K562 (cell line): ENCODE results near the gene AKR1D1. TPM values are rescaled to one million over a fixed set of nuclear protein-coding genes. Genes with fewer than 3 reads are reported as not detected.

Experiments used
- ATAC-seq: fragments of 200-7000 bp; cut with Tn5 transposase; 3 replicates; pipeline ENCODE4 v1.9.1; 2020; ENCODE audit warnings: moderate library complexity
- BruUV-seq: library from RNA; stranded (reverse); fragments of 400-500 nt; replicated peaks from 2 replicates; lab custom pipeline; 2021; lab: Mats Ljungman, UMichigan
- CTCF ChIA-PET: fragments of 300-600 bp; formaldehyde crosslinking; extraction: SDS; loops from one replicate; lab custom pipeline; 2021; ENCODE audit warnings: low intra/inter-chr PET ratio; lab: Yijun Ruan, JAX
- POLR2A ChIA-PET: fragments of 300-600, 350-650 bp; sonication (Branson Sonifier 250); formaldehyde crosslinking; extraction: SDS; loops from one replicate; lab custom pipeline; 2021; ENCODE audit warnings: antibody characterized with exemption, inconsistent platforms; lab: Yijun Ruan, JAX
- DNase-seq, 4 experiments: peaks; one replicate each; pipeline versions ENCODE4 v3.0.0 to v3.0.0-alpha.2; 2011 to 2018; ENCODE audit warnings: low spot score in 3 of 4, mixed read lengths in 3 of 4; ENCODE audit errors: extremely low read depth in 1 of 4
- FAIRE-seq: peaks from 2 replicates; lab custom pipeline; 2011; peaks lifted over from hg19 to GRCh38; lab: Jason Lieb, UNC
- H2AFZ ChIP-seq: 2 replicates; pipeline ENCODE4 v1.6.0; 2011; ENCODE audit warnings: low read depth, low read length, control low read depth, inconsistent platforms
- H3K27ac ChIP-seq: fragments of 200-600 bp; 3 replicates; pipeline ENCODE4 v1.8.0; 2011; ENCODE audit warnings: low read depth, mild to moderate bottlenecking, control low read depth, inconsistent platforms, low read length, moderate library complexity, mixed read lengths; ENCODE audit errors: extremely low read depth
- H3K27me3 ChIP-seq, 2 experiments: fragments of 300-600 bp in 1 of 2; 2 replicates in 1 of 2; 3 replicates in 1 of 2; pipeline versions ENCODE4 v1.6.0 to v1.8.0; 2011; ENCODE audit warnings: inconsistent platforms in 2 of 2, low read length in 2 of 2, mild to moderate bottlenecking in 1 of 2, mixed read lengths in 1 of 2, moderate library complexity in 1 of 2; ENCODE audit not compliant: control insufficient read depth in 2 of 2, insufficient read depth in 2 of 2
- H3K36me3 ChIP-seq: fragments of 300-600 bp; 3 replicates; pipeline ENCODE4 v1.8.0; 2011; ENCODE audit warnings: mild to moderate bottlenecking, low read length, inconsistent platforms; ENCODE audit not compliant: control insufficient read depth, insufficient read depth
- H3K4me1 ChIP-seq, 2 experiments: fragments of 200-600 bp in 1 of 2; replicated peaks in 1 of 2; 2 replicates in 1 of 2; 3 replicates in 1 of 2; pipeline versions ENCODE4 v1.5.1 to v1.8.0; 2011; ENCODE audit warnings: inconsistent platforms in 2 of 2, low read length in 2 of 2, mild to moderate bottlenecking in 1 of 2, mixed read lengths in 1 of 2, moderate library complexity in 1 of 2; ENCODE audit not compliant: control insufficient read depth in 2 of 2, insufficient read depth in 2 of 2
- H3K4me2 ChIP-seq: 2 replicates; pipeline ENCODE4 v1.6.1; 2011; ENCODE audit warnings: low read length, control low read depth, inconsistent platforms, mixed read lengths; ENCODE audit not compliant: insufficient read depth
- H3K4me3 ChIP-seq: fragments of 200-600 bp; sonication (generic), shearing (Covaris generic); 2 replicates; pipeline ENCODE4 v1.5.1; 2016; ENCODE audit warnings: control low read depth, inconsistent platforms
- H3K79me2 ChIP-seq: fragments of 200-600 bp; 3 replicates; pipeline ENCODE4 v1.8.0; 2011; ENCODE audit warnings: low read length, inconsistent platforms; ENCODE audit not compliant: control insufficient read depth, insufficient read depth
- H3K9ac ChIP-seq, 2 experiments: 2 replicates each; pipeline versions ENCODE4 v1.6.0 to v1.6.1; 2011; ENCODE audit warnings: low read depth in 2 of 2, low read length in 2 of 2, control low read depth in 1 of 2, inconsistent platforms in 1 of 2, mild to moderate bottlenecking in 1 of 2, mixed read lengths in 1 of 2; ENCODE audit not compliant: insufficient read depth in 1 of 2
- H3K9me1 ChIP-seq: one replicate; pipeline ENCODE4 v1.6.0; 2011; ENCODE audit warnings: inconsistent platforms, mild to moderate bottlenecking, low read length, moderate library complexity; ENCODE audit not compliant: control insufficient read depth, insufficient read depth
- H3K9me3 ChIP-seq: replicated peaks from 2 replicates; pipeline ENCODE4 v1.5.1; 2011; ENCODE audit warnings: low read depth, low read length, inconsistent platforms; ENCODE audit not compliant: control insufficient read depth, insufficient read depth
- H4K20me1 ChIP-seq: replicated peaks from 2 replicates; pipeline ENCODE4 v1.6.1; 2011; ENCODE audit warnings: low read length, inconsistent platforms, mixed read lengths; ENCODE audit not compliant: control insufficient read depth, insufficient read depth
- ARID1B ChIP-seq: fragments of 450-650 bp; IDR thresholded peaks from 2 replicates; pipeline ENCODE4 v1.6.1; 2016; ENCODE audit warnings: antibody characterized with exemption, mild to moderate bottlenecking, inconsistent platforms
- ATF3 ChIP-seq, 2 experiments: fragments of 450-650 bp in 1 of 2; sonication (generic) in 1 of 2; formaldehyde crosslinking in 1 of 2; IDR thresholded peaks in 1 of 2; conservative IDR thresholded peaks in 1 of 2; 2 replicates each; pipeline versions ENCODE4 v1.6.1 to v1.8.1; 2016 to 2023; ENCODE audit warnings: mild to moderate bottlenecking in 2 of 2, moderate library complexity in 2 of 2, inconsistent platforms in 1 of 2, missing genetic modification reagents in 1 of 2
- BCLAF1 ChIP-seq, 2 experiments: fragments of 450-650 bp in 1 of 2; IDR thresholded peaks; 2 replicates each; pipeline ENCODE4 v1.6.1; 2011 to 2017; ENCODE audit warnings: low read depth in 2 of 2, antibody characterized with exemption in 1 of 2, borderline replicate concordance in 1 of 2, low read length in 1 of 2, mild to moderate bottlenecking in 1 of 2, mixed read lengths in 1 of 2; ENCODE audit not compliant: control insufficient read depth in 1 of 2
- CBFA2T2 ChIP-seq: fragments of 450-650 bp; conservative IDR thresholded peaks from 2 replicates; pipeline ENCODE4 v1.6.1; 2017; ENCODE audit warnings: mild to moderate bottlenecking
- CBFA2T3 ChIP-seq: fragments of 450-650 bp; IDR thresholded peaks from 2 replicates; pipeline ENCODE4 v1.6.1; 2017
- FOSL1 ChIP-seq: fragments of 200-800 bp; sonication (Bioruptor generic); conservative IDR thresholded peaks from 2 replicates; pipeline ENCODE4 v1.6.1; 2016; ENCODE audit warnings: missing genetic modification characterization, missing compliant biosample characterization
- FOXM1 ChIP-seq, 2 experiments: fragments of 450-650 bp in 1 of 2; sonication (generic) in 1 of 2; formaldehyde crosslinking in 1 of 2; IDR thresholded peaks; 2 replicates each; pipeline versions ENCODE4 v1.6.1 to v1.9.0; 2017 to 2022; ENCODE audit warnings: low read depth in 2 of 2, mild to moderate bottlenecking in 2 of 2, missing genetic modification reagents in 1 of 2, moderate library complexity in 1 of 2
- JUND ChIP-seq, 2 experiments: IDR thresholded peaks; 2 replicates in 1 of 2; 3 replicates in 1 of 2; pipeline ENCODE4 v1.6.1; 2011; ENCODE audit warnings: borderline replicate concordance in 2 of 2, low read depth in 2 of 2, low read length in 2 of 2, improper control_type of control experiment in 1 of 2, missing biosample characterization in 1 of 2, missing genetic modification characterization in 1 of 2, missing genetic modification reagents in 1 of 2
- KDM1A ChIP-seq, 2 experiments: fragments of 450-650 bp; IDR thresholded peaks; 2 replicates each; pipeline ENCODE4 v1.6.1; 2016; ENCODE audit warnings: mild to moderate bottlenecking in 2 of 2
- MAFG ChIP-seq: fragments of 450-650 bp; conservative IDR thresholded peaks from 2 replicates; pipeline ENCODE4 v1.6.1; 2016; ENCODE audit warnings: missing genetic modification characterization, missing compliant biosample characterization
- MECOM ChIP-seq: fragments of 250-450 bp; sonication (Bioruptor Pico); IDR thresholded peaks from 2 replicates; pipeline ENCODE4 v1.8.0; 2022; ENCODE audit warnings: inconsistent platforms
- NFE2 ChIP-seq: IDR thresholded peaks from 2 replicates; pipeline ENCODE4 v1.6.1; 2014; ENCODE audit warnings: antibody characterized with exemption, low read depth
- NFIX ChIP-seq: fragments of 250-450 bp; sonication (Bioruptor Pico); IDR thresholded peaks from 2 replicates; pipeline ENCODE4 v1.4.0; 2020; ENCODE audit warnings: low read depth, mild to moderate bottlenecking, moderate library complexity
- NONO ChIP-seq, 2 experiments: fragments of 200-400 bp in 1 of 2; fragments of 450-650 bp in 1 of 2; formaldehyde crosslinking in 1 of 2; IDR thresholded peaks; 2 replicates each; pipeline ENCODE4 v1.6.1; 2017; ENCODE audit warnings: low read depth in 2 of 2, mild to moderate bottlenecking in 2 of 2, moderate library complexity in 2 of 2, low read length in 1 of 2
- PHB ChIP-seq: fragments of 250-450 bp; sonication (Bioruptor Pico); IDR thresholded peaks from 2 replicates; pipeline ENCODE4 v1.5.0; 2021
- SMARCA4 ChIP-seq: fragments of 450-650 bp; IDR thresholded peaks from 2 replicates; pipeline ENCODE4 v1.6.1; 2016
- YY1 ChIP-seq, 3 experiments: IDR thresholded peaks; 2 replicates each; pipeline ENCODE4 v1.6.1; 2011; ENCODE audit warnings: low read length in 2 of 3, mild to moderate bottlenecking in 2 of 3, moderate library complexity in 2 of 3, borderline replicate concordance in 1 of 3, control low read depth in 1 of 3, low read depth in 1 of 3; ENCODE audit not compliant: insufficient read depth in 3 of 3, insufficient replicate concordance in 2 of 3, control insufficient read depth in 1 of 3, insufficient read length in 1 of 3; ENCODE audit errors: extremely low read depth in 1 of 3
- ZNF830 ChIP-seq: fragments of 250-450 bp; sonication (Bioruptor Pico); IDR thresholded peaks from 2 replicates; pipeline ENCODE4 v1.5.0; 2021; ENCODE audit warnings: mild to moderate bottlenecking
- WGBS: fragments of 100-300 bp; shearing (Covaris generic); methylation state at CpG from one replicate; pipeline ENCODE4 v1.1.6; 2016; ENCODE audit warnings: low coverage, mixed read lengths; ENCODE audit not compliant: insufficient coverage; ENCODE audit errors: missing lambda C conversion rate; 5-methylcytosine and 5-hydroxymethylcytosine counted together
- in situ Hi-C: fragments of 300-500 bp; cut with MboI; formaldehyde crosslinking; loops from 4 replicates; pipeline ENCODE4 v1.15.0; 2018; ENCODE audit warnings: inconsistent platforms, mixed read lengths
- intact Hi-C: fragments of 100-400 bp; cut with micrococcal nuclease; formaldehyde crosslinking; loops from 2 replicates; pipeline ENCODE4 v1.14.2; 2022
- polyA plus RNA-seq, 8 experiments: library from polyadenylated mRNA; depleted of rRNA in 4 of 8; stranded (reverse) in 5 of 8; unstranded in 3 of 8; fragments of >200 nt; fragmentation: Nextera tagmentation in 2 of 8; fragmentation: Illumina TruSeq in 1 of 8; extraction: Ambion mirVana in 2 of 8; extraction: Trizol in 1 of 8; gene quantifications; 2 replicates each; pipeline versions ENCODE4 v1.2.1 to v1.2.3, GENCODE V29; 2011 to 2014; ENCODE audit warnings: inconsistent platforms in 1 of 8, missing spikeins in 1 of 8
- total RNA-seq, 7 experiments: library from RNA; depleted of rRNA in 6 of 7; stranded (reverse); fragments of >200 nt in 6 of 7; fragmentation: Illumina TruSeq in 2 of 7; extraction: Trizol in 2 of 7; gene quantifications; 2 replicates each; pipeline versions ENCODE4 v1.2.1 to v1.2.3, GENCODE V29; 2011 to 2021; ENCODE audit warnings: low replicate concordance in 1 of 7

Gene AKR1D1
- total and polyA plus RNA-seq, 9 of the 15 experiments (the other 6 are each of a cell fraction or from before 2014, with no cell fraction given) = not detected

GRCh38 chr7:138029941-138030340, 46.3 kb upstream of the AKR1D1 start:
- no peak overlapping the region for H3K27ac ChIP-seq
- POLR2A ChIA-PET = no interaction called here
- no peaks in the 10 kb centered on the region for H3K9me1 ChIP-seq
- FAIRE-seq (no peak), ATAC-seq (no peak), DNase-seq (no peak)
- H3K4me1 ChIP-seq = no peaks in the 10 kb centered on the region; a peak in 2 of 5 replicates
- H3K9me3 ChIP-seq = no peaks in the 10 kb centered on the region
- no peaks in the 10 kb centered on the region; a peak in 1 of 5 replicates for H3K27me3 ChIP-seq
- 12% methylated on average over 2 of the region's 2 CpGs for WGBS
- H3K9ac ChIP-seq = no peak overlapping the region
- H3K4me3 ChIP-seq = no peak overlapping the region
- no TSS peak for BruUV-seq
- intact Hi-C loops = no loop called here
- H3K36me3 ChIP-seq = no peaks in the 10 kb centered on the region
- CTCF ChIA-PET = no interaction called here
- no peaks in the 10 kb centered on the region for H3K79me2 ChIP-seq
- no peaks in the 10 kb centered on the region for H4K20me1 ChIP-seq
- no peak overlapping the region for H2AFZ ChIP-seq
- no peak overlapping the region for H3K4me2 ChIP-seq
- in situ Hi-C loops = no loop called here
- TF ChIP-seq CBFA2T3 = peak; percentile 40
- peak; percentile 54 to 70; a peak in 2 of 4 replicates for TF ChIP-seq KDM1A (IDR thresholded peaks at IDR 0.05)
- peak; percentile 15; the same call in 1 of the 2 replicates for TF ChIP-seq ATF3 (IDR thresholded peaks at IDR 0.05)
- no peak for TF ChIP-seq ATF3 (CRISPR knock-in tag; conservative IDR thresholded peaks at IDR 0.05)
- peak; percentile 36 for TF ChIP-seq ARID1B
- TF ChIP-seq SMARCA4 = peak; percentile 19; the same call in 1 of the 2 replicates
- TF ChIP-seq CBFA2T2 = peak; percentile 17; the same call in 1 of the 2 replicates
- TF ChIP-seq BCLAF1 (IDR thresholded peaks at IDR 0.05; ENCODE audit: borderline replicate concordance in 1 of 2, control insufficient read depth in 1 of 2, low read depth in 2 of 2, low read length in 1 of 2) = no peak
- no peak for TF ChIP-seq NFIX (CRISPR knock-in tag)
- TF ChIP-seq NFE2 = peak; percentile 73
- TF ChIP-seq MAFG (tag) = peak; percentile 64
- TF ChIP-seq PHB (CRISPR knock-in tag) = no peak
- no peak for TF ChIP-seq ZNF830 (CRISPR knock-in tag)
- peak; percentile 35; the same call in 1 of the 2 replicates for TF ChIP-seq MECOM (CRISPR knock-in tag)
- TF ChIP-seq FOXM1 (IDR thresholded peaks at IDR 0.05; ENCODE audit: low read depth) = no peak
- TF ChIP-seq FOXM1 (CRISPR knock-in tag; IDR thresholded peaks at IDR 0.05; ENCODE audit: low read depth) = no peak
- no peak for TF ChIP-seq NONO (IDR thresholded peaks at IDR 0.05; ENCODE audit: low read depth in 2 of 2, low read length in 1 of 2)
- TF ChIP-seq JUND (IDR thresholded peaks at IDR 0.05; ENCODE audit: borderline replicate concordance, low read depth, low read length) = peak; percentile 43; the same call in 1 of the 2 replicates
- no peak for TF ChIP-seq JUND (tag; IDR thresholded peaks at IDR 0.05; ENCODE audit: borderline replicate concordance, low read depth, low read length)
- peak; percentile 37; the same call in 1 of the 2 replicates for TF ChIP-seq FOSL1
- no peak for TF ChIP-seq YY1 (IDR thresholded peaks at IDR 0.05; ENCODE audit: borderline replicate concordance in 1 of 3, control insufficient read depth in 1 of 3, extremely low read depth in 1 of 3, insufficient read depth in 3 of 3, insufficient read length in 1 of 3, insufficient replicate concordance in 2 of 3, low read depth in 1 of 3, low read length in 2 of 3)
